GOT3 (cell line): ENCODE measurements around the gene FKBP3.
"Not testable (repeated sequence)": the region's sequence is repeated elsewhere in the genome, so short reads cannot be mapped to it uniquely, and the experiment has no call there.

Experiments
- DNase-seq: peaks from one replicate; lab custom pipeline; 2025; ENCODE audit warnings: mixed read lengths; lab: John Stamatoyannopoulos, UW

FKBP3 gene

DNA sequence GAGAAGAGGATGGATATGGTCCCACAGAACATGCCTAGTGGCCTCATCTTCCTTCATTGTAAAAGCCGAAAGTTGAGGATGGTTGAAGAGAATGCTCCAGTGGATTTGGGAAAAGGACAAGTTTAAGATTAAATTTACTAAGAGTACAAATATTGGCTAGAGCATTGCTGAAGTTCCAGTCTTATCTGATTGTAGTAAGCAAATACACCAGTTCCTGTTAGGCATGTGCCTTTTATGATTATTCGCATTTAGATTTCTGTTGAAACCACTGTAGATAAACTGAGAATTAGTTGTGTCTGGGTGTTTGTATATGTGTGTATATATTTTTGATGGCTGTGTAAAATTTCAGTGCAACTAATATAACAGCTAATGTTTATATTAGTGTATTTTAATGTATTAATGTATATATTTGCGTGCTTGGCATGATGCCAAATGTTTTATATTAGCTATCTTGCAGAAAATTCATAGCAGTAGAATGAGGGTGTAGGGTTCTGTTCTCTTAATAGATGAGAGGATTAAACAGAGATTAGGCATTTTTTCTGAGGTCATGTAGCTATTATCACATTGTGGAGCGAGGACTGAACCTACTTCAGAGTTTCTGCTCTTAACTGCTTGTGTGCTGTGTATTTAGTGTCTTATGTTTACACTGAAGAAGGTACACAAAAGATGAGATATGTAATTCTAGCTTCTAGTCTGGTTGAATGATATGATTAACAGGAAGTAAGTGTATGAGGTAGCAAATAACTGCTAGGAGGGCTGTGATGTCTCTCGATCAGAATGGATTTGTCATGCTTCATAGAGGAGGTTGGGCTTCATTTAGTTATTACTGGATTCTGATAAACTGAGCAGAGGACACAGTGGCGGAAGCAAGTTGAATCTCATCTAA lies 21.1 kb downstream of the FKBP3 start:
- no peak for DNase-seq

DNA sequence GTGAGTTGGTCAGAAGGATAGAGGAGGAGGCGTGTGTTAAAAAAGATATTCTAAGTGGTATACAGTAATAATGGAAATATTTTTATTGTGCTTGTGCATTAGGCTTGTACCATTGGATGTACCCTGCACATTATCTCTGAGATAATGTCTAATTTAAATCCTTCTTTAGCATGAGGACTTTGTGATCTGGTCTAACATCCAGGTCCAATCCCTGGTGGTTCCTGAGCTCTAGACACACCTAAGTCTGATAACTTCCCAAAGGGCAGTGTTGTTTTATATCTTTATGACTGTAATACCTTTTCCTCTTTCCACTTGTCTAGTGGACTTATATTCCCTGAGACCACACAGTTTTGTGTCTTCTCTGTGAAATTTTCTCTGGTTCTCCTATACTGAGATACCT lies 29.7 kb downstream of the FKBP3 start:
- no peak for DNase-seq

DNA sequence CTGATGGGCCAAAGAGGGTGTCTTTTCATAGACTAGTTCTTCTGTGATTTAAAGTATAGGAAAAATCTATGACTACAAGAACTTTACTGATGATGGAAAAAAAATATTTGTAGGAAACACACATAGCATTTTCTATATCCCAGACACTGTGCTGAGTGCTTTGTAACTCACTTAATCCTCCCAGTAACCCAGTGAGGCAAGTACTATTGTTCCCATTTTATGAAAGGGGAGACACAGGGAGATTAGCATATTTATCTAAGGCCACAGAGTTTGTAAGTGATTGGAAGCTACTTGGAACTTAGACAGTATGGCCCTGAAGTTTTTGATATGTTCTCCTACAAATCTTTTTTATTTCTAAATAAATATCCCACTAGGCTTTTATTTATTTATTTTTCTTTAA lies 30.5 kb downstream of the FKBP3 start:
- no peak for DNase-seq

DNA sequence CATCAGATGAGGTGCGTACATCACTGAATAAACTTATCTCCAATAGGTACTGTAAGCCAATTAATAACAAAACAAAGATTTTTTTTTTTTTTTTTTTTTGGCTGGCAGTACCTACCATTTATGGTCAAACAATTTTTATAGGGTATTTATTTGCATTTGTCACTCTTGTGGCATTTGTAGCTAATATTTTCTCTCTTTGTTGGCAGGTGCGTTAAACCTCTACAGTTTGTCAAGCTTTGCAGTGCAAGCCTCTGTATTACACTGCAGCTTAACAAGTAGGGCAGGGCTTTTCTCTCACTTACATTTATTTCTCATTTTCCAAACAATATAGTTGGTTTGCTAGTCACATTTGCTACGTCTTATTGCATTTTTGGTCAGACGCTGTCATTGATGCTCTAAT lies 38.1 kb downstream of the FKBP3 start:
- no peak for DNase-seq

DNA sequence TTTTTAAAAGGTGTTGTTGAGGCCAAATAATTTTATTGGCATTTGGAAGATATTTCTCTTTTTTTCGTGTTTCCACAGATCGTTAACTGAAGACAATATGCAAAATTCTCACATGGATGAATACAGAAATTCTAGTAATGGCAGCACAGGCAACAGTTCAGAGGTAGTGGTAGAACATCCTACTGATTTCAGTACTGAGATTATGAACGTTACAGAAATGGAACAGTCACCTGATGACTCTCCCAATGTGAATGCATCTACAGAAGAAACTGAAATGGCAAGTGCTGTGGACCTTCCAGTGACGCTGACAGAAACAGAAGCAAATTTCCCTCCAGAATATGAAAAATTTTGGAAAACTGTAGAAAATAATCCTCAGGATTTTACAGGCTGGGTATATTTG lies 39.1 kb downstream of the FKBP3 start:
- no peak for DNase-seq

DNA sequence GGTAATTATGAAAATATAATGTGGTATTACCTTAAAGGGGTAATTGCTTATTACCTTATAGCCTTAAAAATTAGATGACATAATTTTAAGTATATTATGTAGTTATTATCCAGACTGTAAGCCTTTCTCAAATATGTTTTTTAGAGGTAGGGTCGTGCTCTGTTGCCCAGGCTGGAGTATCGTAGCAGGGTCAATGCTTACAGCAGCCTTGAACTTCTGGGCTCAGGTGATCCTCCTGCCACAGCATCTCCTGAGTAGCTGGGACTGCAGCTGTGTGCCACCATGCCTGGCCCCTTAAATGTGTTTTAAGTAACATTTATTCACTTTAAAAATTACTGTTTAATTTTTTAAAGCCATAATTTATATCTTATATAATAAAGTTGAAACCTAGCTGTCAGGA lies 40.0 kb downstream of the FKBP3 start:
- DNase-seq: no peak

DNA sequence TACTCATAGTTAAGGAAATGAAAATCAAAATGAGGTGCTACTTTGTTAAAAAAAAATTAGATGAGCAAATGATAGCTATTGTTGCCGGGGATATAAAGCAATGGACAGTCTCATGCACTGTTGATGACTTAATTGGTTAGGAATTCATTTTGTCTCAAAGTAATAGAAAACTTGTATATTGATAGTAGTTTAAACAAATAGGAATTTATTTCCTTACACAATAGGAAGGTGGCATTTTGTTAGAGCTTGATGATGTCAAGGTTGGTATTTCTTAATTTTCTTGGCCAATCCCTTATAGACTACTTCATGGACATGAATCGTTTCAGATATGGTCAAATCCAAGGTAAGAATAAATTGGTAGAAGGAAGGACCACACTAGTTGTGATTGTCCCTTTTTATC lies 42.6 kb downstream of the FKBP3 start:
- no peak for DNase-seq

DNA sequence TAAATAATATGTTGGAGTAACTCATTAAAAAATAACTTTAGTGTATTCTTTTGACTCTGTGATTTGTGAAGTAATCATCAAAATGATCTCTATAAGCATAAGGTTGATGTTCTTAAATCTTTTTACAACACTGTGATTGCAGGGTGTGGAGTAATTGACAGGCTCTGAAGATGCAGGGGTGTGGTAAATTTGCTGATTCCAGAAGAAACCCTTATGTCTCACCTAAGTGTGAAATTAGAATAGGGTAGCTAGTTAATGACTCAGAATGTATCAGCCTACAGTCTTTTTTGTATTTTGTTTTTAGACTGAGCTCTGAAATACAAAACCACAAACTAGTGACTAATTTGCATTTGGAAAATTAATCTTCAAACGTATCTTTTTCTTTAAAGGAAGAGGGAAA lies 44.5 kb downstream of the FKBP3 start:
- DNase-seq: no peak

DNA sequence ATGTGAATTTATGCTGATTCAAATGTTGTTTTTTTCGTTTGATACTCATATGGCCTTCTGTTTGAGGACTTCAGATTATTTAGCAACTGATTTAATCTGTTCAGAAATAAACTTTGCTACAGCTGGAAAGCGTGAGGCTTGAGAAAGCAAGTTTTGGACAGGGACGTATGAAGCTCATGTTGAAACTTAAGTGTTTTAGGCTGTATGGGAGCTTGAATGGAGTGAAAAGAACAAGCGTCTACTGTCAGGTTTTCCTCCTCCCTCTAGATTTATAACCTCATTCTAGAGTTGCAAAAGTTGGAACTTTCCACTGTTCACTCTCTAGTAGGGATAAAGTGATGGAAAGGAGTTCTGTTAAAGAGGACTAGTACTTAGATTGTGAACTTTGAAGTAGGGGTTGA lies 49.3 kb downstream of the FKBP3 start:
- no peak for DNase-seq

DNA sequence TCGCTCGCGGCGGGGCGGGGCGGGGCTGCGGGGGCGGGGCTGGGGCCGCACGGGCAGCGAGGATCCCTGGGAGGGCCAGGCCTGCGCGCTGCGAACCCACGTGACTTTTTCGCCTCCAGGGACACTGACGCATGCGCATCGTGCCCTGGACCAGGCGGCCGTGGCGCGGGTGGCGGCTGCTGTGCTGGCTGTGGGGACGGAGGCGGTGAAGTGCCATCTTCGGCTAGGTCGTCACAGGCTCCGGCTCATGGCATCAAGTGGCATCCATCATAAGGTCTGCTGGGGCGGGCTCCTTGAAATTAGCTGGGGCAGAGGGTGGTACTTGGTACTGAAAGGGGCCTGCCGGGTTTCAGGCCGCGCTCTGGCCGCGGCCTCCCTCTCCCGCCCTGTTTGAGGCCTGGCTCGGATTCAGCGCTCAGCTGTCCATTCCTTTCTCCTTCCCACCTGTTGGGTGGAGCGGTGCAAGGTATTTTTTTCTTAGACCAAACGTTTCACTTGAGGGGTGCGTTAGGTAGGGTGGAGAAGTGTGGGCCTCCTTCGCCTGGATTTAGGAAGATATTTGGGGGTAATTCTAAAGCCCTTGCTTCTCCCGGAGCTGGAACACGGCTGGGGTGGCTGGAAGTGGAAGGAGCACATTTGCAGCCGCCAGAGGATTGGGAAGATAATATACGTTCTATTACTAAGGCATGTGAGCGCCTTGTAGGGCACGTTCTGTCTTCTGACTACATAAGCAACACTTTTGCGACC lies 50.1 kb downstream of the FKBP3 start, which contains the start of gene PRPF39:
PRPF39 (plus strand) TSS at position 141 of the 747 bp plus-strand sequence. CDS start 11,124 bp downstream, outside the sequence.
- DNase-seq: peak; percentile 57

DNA sequence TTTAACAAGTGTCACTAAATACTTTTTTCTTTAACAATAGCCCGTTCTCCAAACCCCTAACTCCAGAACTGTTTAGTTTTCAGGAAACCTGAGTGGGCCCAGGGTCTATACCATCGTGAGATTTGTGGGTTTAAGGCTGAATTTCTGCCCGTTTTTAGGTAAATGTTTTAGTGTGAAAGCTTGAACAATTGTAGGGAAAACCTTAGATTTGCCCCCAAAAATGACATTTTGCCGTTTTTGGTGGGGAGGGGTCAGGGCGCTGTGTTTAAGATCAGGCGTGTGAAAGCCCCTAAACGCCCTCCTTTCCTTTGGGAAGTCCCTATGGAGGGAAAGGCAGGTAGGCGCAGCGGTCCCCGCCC lies 50.7 kb downstream of the FKBP3 start:
- no peak for DNase-seq

DNA sequence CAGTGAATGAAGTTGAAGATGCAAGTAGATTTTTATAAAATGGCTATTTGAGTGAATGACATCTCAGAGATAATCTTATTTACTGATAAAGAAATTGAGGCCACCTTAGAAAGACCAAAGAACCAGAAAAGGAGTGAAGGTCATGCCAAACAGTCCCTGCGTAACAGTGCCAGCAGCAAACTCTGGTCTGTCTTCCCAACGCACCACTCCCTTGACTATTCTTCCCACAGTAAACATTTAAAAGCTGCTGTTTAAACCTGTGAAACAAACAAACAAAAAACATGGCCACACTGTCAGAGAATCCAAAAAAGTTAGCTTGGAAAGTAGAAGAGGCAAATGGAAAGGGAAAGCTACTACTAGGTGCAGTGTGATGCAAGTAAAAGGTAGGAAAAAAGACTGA lies 51.9 kb downstream of the FKBP3 start:
- no peak for DNase-seq

DNA sequence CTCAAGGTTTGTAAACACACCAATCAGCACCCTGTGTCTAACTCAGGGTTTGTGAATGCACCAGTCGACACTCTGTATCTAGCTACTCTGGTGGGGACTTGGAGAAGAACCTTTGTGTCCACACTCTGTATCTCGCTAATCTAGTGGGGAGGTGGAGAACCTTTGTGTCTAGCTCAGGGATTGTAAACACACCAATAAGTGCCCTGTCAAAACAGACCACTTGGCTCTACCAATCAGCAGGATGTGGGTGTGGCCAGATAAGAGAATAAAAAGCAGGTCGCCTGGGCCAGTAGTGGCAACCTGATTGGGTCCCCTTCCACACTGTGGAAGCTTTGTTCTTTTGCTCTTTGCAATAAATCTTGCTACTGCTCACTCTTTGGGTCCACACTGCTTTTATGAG lies 53.2 kb downstream of the FKBP3 start:
- not testable (repeated sequence) for DNase-seq

DNA sequence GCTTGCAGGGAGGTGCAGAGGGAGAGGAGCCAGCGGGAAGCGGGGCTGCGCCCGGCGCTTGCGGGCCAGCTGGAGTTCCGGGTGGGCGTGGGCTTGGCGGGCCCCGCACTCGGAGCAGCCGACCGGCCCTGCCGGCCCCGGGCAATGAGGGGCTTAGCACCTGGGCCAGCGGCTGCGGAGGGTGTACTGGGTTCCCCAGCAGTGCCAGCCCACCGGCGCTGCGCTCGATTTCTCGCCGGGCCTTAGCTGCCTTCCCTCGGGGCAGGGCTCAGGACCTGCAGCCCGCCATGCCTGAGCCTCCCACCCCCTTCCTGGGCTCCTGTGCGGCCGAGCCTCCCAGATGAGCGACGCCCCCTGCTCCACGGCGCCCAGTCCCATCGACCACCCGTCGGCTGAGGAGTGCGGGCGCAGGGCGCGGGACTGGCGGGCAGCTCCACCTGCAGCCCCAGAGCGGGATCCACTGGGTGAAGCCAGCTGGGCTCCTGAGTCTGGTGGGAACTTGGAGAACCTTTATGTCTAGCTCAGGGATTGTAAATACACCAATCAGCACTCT lies 53.8 kb downstream of the FKBP3 start:
- not testable (repeated sequence) for DNase-seq

DNA sequence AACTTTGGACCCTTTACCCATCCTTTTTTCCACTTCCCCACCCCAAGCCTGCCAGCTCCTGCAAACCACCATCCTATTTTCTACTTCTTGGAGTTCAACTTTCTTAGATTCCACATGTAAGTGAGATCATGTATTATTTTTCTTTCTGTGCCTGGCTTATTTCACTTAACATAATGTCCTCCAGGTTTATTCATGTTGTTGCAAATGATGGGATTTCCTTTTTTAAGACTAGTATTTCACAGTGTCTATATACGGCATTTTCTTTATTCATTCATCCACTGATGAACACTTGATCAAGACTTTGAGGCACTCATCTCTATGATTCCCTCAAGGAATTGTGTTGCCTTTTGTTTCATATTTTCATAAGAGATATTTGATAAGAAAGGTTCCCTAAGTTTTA lies 56.0 kb downstream of the FKBP3 start:
- no peak for DNase-seq

DNA sequence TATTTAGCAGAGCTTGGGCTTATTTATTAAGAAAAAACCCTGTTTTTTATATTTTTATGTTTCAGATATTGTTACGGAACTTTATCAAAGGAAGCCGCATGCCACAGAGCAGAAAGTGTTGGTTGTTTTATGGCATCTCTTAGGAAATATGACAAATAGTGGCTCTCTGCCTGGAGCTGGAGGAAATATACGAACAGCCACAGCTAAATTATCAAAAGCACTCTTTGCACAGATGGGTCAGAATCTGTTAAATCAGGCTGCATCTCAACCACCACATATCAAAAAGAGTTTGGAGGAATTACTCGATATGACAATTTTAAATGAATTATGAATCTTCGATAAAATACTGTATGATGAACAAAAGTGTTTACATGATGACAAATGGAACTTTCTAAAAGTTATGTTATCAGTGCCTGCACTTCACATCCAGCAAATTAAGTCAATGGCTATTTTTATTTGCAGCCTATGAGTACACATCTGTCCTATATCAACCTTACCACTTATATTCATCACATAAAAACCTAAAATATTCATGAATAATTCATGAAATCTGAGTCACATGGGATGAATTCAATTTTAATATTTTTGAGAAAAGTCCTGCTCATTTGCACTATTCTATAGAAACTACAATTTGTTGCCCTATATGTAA lies 60.9 kb downstream of the FKBP3 start:
- no peak for DNase-seq

DNA sequence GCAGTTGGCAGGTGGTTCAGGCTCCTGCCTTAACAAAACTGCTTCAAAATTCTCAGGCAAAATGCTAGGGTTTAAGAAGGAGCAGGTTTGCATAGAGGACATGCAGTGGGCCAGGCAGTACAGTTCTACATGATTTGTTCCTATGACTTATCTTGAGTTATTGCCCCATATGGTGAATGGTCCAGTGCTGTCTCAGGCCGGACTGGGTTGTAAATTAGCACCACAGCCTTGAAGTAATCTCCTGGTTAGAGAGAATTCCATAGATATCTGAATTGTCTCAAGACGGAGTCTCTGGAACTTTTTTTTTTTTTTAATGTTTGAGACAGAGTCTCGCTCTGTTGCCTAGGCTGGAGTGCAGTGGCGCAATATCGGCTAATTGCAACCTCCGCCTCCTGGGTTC lies 62.2 kb downstream of the FKBP3 start:
- DNase-seq: no peak

DNA sequence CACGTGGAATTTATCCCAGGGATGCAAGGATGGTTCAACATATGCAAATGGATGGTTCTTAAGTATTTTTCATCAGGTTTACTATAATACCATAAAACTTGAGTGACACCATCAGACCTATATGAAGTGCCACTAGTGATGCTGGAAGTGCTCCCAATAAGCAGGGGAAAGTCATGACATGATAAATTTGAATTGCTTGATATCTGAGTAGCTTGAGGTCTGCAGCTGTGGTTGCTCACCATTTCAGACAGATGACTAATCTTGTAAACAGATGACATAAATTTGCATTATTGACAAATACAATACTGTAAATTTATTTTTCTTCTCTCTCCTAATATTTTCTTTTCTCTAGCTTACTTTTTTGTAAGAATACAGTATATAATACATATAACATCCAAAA lies 64.1 kb downstream of the FKBP3 start:
- no peak for DNase-seq

DNA sequence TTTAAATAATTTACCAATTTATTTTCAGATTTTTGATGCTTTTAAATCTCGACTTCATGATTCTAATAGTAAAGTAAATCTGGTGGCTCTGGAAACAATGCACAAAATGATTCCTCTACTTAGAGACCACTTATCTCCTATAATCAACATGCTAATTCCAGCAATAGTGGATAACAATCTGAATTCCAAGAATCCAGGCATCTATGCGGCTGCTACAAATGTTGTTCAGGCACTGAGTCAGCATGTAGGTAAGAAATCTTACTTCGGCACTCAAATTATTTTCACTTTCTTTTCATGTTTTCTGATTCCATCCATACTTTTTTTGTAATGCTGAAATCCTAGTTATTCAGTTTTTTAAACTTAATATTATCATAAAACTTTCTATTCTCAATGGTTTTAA lies 65.9 kb downstream of the FKBP3 start:
- DNase-seq: no peak

DNA sequence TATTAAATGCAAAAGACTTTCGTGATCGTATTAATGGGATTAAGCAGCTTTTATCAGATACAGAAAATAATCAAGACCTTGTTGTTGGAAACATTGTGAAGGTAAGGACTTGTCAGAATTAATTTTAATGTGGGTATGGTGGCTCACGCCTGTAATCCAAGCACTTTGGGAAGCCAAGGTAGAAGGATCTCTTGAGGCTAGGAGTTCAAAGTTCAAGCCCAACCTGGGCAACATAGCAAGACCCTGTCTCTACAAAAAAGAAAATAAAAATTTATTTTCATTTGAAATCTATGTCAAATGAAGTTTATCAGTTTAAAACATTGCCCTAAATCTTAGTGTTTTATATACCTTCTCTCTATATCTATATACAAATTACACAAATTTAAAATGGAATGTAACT lies 67.6 kb downstream of the FKBP3 start:
- no peak for DNase-seq

DNA sequence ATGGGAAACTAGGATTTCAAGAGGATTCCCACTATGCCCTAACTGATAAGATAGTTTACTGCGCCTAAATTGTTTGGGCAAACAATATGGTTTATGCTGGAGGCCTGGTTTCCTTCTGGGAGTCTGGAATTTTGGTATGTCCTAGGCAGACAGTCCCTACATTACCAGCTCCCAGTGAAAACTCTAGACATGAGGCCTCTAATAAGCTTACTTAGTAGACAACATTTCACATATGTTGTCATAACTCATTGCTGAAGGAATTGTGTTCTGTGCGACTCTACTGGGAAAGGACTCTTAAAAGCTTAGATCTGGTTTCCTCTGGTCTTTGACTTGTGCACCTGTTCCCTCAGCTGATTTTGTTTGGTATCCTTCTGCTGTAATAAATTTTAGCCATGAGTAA lies 68.3 kb downstream of the FKBP3 start:
- DNase-seq: no peak
